Endothelial cell of umbilical vein (primary cell): ENCODE data around the gene ENAH. TPM values are rescaled to one million over a fixed set of nuclear protein-coding genes. Genes with fewer than 3 reads are reported as not detected.

Experiments used
- BruUV-seq: library from RNA; stranded (reverse); fragments of 400-500 nt; replicated peaks from 2 replicates; lab custom pipeline; 2021; lab: Mats Ljungman, UMichigan
- CTCF ChIA-PET: fragments of 300-600, 350-600 bp; sonication (Branson Sonifier 250); formaldehyde crosslinking; loops from one replicate; lab custom pipeline; 2021; ENCODE audit warnings: antibody characterized with exemption, inconsistent platforms; lab: Charles Lee
- POLR2A ChIA-PET: fragments of 300-600, 350-600 bp; sonication (Branson Sonifier 250); formaldehyde crosslinking; loops from one replicate; lab custom pipeline; 2021; ENCODE audit warnings: antibody characterized with exemption, inconsistent platforms; lab: Charles Lee
- DNase-seq: peaks from one replicate; pipeline ENCODE4 v3.0.0-alpha.2; 2011; ENCODE audit warnings: low read depth, low spot score
- FAIRE-seq: peaks from 2 replicates; lab custom pipeline; 2011; peaks lifted over from hg19 to GRCh38; lab: Jason Lieb, UNC
- H2AFZ ChIP-seq: 2 replicates; pipeline ENCODE4 v1.6.0; 2012; ENCODE audit warnings: low read depth, low read length, control low read depth, inconsistent platforms
- H3K27ac ChIP-seq: 2 replicates; pipeline ENCODE4 v1.5.1; 2011; ENCODE audit warnings: low read depth, mild to moderate bottlenecking, control low read depth, low read length, moderate library complexity; ENCODE audit not compliant: insufficient read depth
- H3K27me3 ChIP-seq, 2 experiments: 2 replicates each; pipeline versions ENCODE4 v1.6.0 to v1.6.1; 2011; ENCODE audit warnings: low read length in 2 of 2, mixed read lengths in 1 of 2; ENCODE audit not compliant: control insufficient read depth in 2 of 2, insufficient read depth in 2 of 2
- H3K36me3 ChIP-seq, 2 experiments: 2 replicates in 1 of 2; 3 replicates in 1 of 2; pipeline ENCODE4 v1.5.1; 2011; ENCODE audit warnings: low read length in 2 of 2, mild to moderate bottlenecking in 1 of 2, moderate library complexity in 1 of 2; ENCODE audit not compliant: control insufficient read depth in 2 of 2, insufficient read depth in 2 of 2; ENCODE audit errors: extremely low read depth in 1 of 2
- H3K4me1 ChIP-seq: 3 replicates; pipeline ENCODE4 v1.5.1; 2011; ENCODE audit warnings: mild to moderate bottlenecking, low read length; ENCODE audit not compliant: control insufficient read depth, insufficient read depth; ENCODE audit errors: extremely low read depth
- H3K4me2 ChIP-seq: 2 replicates; pipeline ENCODE4 v1.6.1; 2011; ENCODE audit warnings: low read length, control low read depth, mixed read lengths; ENCODE audit not compliant: insufficient read depth
- H3K4me3 ChIP-seq, 3 experiments: fragments of 200-600 bp in 1 of 3; sonication (generic), shearing (Covaris generic) in 1 of 3; replicated peaks in 1 of 3; 2 replicates each; pipeline ENCODE4 v1.5.1; 2011 to 2016; ENCODE audit warnings: control low read depth in 3 of 3, low read length in 3 of 3, mild to moderate bottlenecking in 2 of 3, inconsistent platforms in 1 of 3, low read depth in 1 of 3, moderate library complexity in 1 of 3; ENCODE audit not compliant: insufficient read depth in 1 of 3
- H3K79me2 ChIP-seq: 2 replicates; pipeline ENCODE4 v1.6.0; 2012; ENCODE audit warnings: low read length, inconsistent platforms; ENCODE audit not compliant: control insufficient read depth, insufficient read depth
- H3K9ac ChIP-seq: replicated peaks from 2 replicates; pipeline ENCODE3; 2011; ENCODE audit warnings: low read length, control low read depth; ENCODE audit not compliant: insufficient read depth; ENCODE audit errors: extremely low read depth
- H3K9me1 ChIP-seq: replicated peaks from 3 replicates; pipeline ENCODE4 v1.6.0; 2011; ENCODE audit warnings: mild to moderate bottlenecking, low read length; ENCODE audit not compliant: control insufficient read depth, insufficient read depth; ENCODE audit errors: extremely low read depth
- H3K9me3 ChIP-seq: replicated peaks from 2 replicates; pipeline ENCODE4 v1.5.1; 2012; ENCODE audit warnings: low read length, inconsistent platforms; ENCODE audit not compliant: control insufficient read depth, insufficient read depth
- H4K20me1 ChIP-seq: replicated peaks from 2 replicates; pipeline ENCODE3; 2011; ENCODE audit warnings: mild to moderate bottlenecking, low read length; ENCODE audit not compliant: control insufficient read depth, insufficient read depth; ENCODE audit errors: extremely low read depth
- CTCF ChIP-seq, 2 donors: IDR thresholded peaks; 1 replicate in 1 of 2; 2 replicates in 1 of 2; pipeline ENCODE4 v1.5.1; 2011; ENCODE audit warnings: low read length in 2 of 2, mild to moderate bottlenecking in 2 of 2, moderate library complexity in 2 of 2, control low read depth in 1 of 2, inconsistent platforms in 1 of 2, low read depth in 1 of 2; ENCODE audit not compliant: insufficient read depth in 1 of 2; ENCODE audit errors: extremely low read depth in 1 of 2
- EZH2 ChIP-seq: IDR thresholded peaks from 2 replicates; pipeline ENCODE4 v1.6.1; 2012; ENCODE audit warnings: borderline replicate concordance, low read depth, mild to moderate bottlenecking, moderate library complexity, low read length, inconsistent platforms; ENCODE audit not compliant: severe bottlenecking
- FOS ChIP-seq: IDR thresholded peaks from 2 replicates; pipeline ENCODE4 v1.6.1; 2011; ENCODE audit warnings: mild to moderate bottlenecking, low read length, moderate library complexity, borderline replicate concordance; ENCODE audit not compliant: insufficient read depth
- GATA2 ChIP-seq: IDR thresholded peaks from 2 replicates; pipeline ENCODE4 v1.7.0; 2011; ENCODE audit warnings: low read depth, mild to moderate bottlenecking, moderate library complexity, mixed read lengths, low read length; ENCODE audit not compliant: insufficient read length, insufficient read depth
- JUN ChIP-seq: IDR thresholded peaks from 2 replicates; pipeline ENCODE4 v1.6.1; 2011; ENCODE audit warnings: borderline replicate concordance, low read depth; ENCODE audit not compliant: insufficient read length, insufficient read depth
- MAX ChIP-seq: IDR thresholded peaks from 2 replicates; pipeline ENCODE4 v1.6.1; 2011; ENCODE audit not compliant: insufficient read depth, insufficient read length
- MYC ChIP-seq: IDR thresholded peaks from one replicate; pipeline ENCODE4 v1.6.1; 2011; ENCODE audit warnings: mild to moderate bottlenecking, low read depth, low read length
- POLR2A ChIP-seq: IDR thresholded peaks from 2 replicates; pipeline ENCODE4 v1.6.1; 2012; ENCODE audit warnings: low read depth, mild to moderate bottlenecking, control low read depth, low read length
- POLR2AphosphoS5 ChIP-seq: IDR thresholded peaks from 2 replicates; pipeline ENCODE4 v1.6.1; 2012; ENCODE audit warnings: low read depth, mild to moderate bottlenecking, control low read depth, low read length, moderate library complexity; ENCODE audit not compliant: insufficient read depth
- dilution Hi-C: fragments of 300-500 bp; cut with MboI; formaldehyde crosslinking; loops from one replicate; pipeline ENCODE4 v1.15.0; 2019; ENCODE audit warnings: low sequenced_read_pairs; ENCODE audit not compliant: extremely low pct_ligation_motif_present
- intact Hi-C: fragments of 100-400 bp; cut with micrococcal nuclease; formaldehyde crosslinking; loops from one replicate; pipeline ENCODE4 v1.10.0; 2022
- polyA plus RNA-seq, 4 experiments: library from polyadenylated mRNA; depleted of rRNA in 3 of 4; stranded (reverse) in 3 of 4; unstranded in 1 of 4; fragments of >200 nt; gene quantifications; 2 replicates each; pipeline versions ENCODE4 v1.2.1 to v1.2.3, GENCODE V29; 2011 to 2012; ENCODE audit warnings: missing spikeins in 1 of 4
- total RNA-seq: library from RNA; stranded (reverse); gene quantifications from 2 replicates; pipeline ENCODE4 v1.2.3, GENCODE V29; 2021

Gene ENAH
- total and polyA plus RNA-seq, 2 donors (not counting 3 experiments of a cell fraction or from before 2014, with no cell fraction given), result 19.9 to 95.6 TPM

- no TSS peak for BruUV-seq
- Histone ChIP-seq H3K9ac (no peak overlapping the region), H3K4me2 (no peak overlapping the region), H3K4me3 (no peak overlapping the region), H3K36me3 (no peaks in the 10 kb centered on the region), H3K4me1 (no peaks in the 10 kb centered on the region), H3K27ac (no peak overlapping the region), H3K9me3 (no peaks in the 10 kb centered on the region), H3K27me3 (no peaks in the 10 kb centered on the region), H3K79me2 (peaks cover 48% of the 10 kb centered on the region), H2AFZ (no peak overlapping the region), H4K20me1 (no peaks in the 10 kb centered on the region), H3K9me1 (no peaks in the 10 kb centered on the region)
- dilution Hi-C loops, result no loop called here
- ChIA-PET CTCF (interaction anchor here (0.8 kb wide), 1 partner anchor 160 kb away, joined by 3 read pairs; no protein-coding TSS in a partner anchor), POLR2A (no interaction called here)
- FAIRE-seq (no peak), DNase-seq (no peak)
- intact Hi-C loops, result no loop called here
- TF ChIP-seq EZH2 (no peak), GATA2 (no peak), JUN (no peak), MYC (no peak), FOS (no peak), POLR2A (no peak), CTCF (IDR thresholded peaks at IDR 0.05; ENCODE audit: extremely low read depth in 1 of 2, insufficient read depth in 1 of 2, low read depth in 1 of 2, low read length in 2 of 2) (no peak), MAX (no peak), POLR2AphosphoS5 (no peak)
These were observed 41.2 kb downstream of the ENAH start for GRCh38 chr1:225611537-225612223.
